CD14-positive monocyte (primary cell): ENCODE measurements around the gene SCGB1C1. TPM values are rescaled to one million over a fixed set of nuclear protein-coding genes. Genes with fewer than 3 reads are reported as not detected.
A peak's percentile ranks its signal among the peaks of the same experiment; 100 is the strongest.

ENCODE experiments used
- DNase-seq, 3 donors: peaks; one replicate each; pipeline ENCODE4 v3.0.0-alpha.2; 2011 to 2022
- H2AFZ ChIP-seq: 2 replicates; pipeline ENCODE4 v1.6.0; 2012; ENCODE audit warnings: mild to moderate bottlenecking, low read depth, low read length, inconsistent platforms; ENCODE audit not compliant: insufficient read depth, poor library complexity, severe bottlenecking
- H3K27ac ChIP-seq, 2 donors: 1 replicate in 1 of 2; 2 replicates in 1 of 2; pipeline ENCODE4 v1.5.1; 2012 to 2013; ENCODE audit warnings: low read length in 2 of 2, control low read depth in 1 of 2, inconsistent platforms in 1 of 2, low read depth in 1 of 2, mild to moderate bottlenecking in 1 of 2
- H3K27me3 ChIP-seq, 2 donors: one replicate each; pipeline versions ENCODE4 v1.6.0 to v1.6.1; 2011 to 2013; ENCODE audit warnings: low read length in 2 of 2; ENCODE audit not compliant: control insufficient read depth in 2 of 2, insufficient read depth in 2 of 2
- H3K36me3 ChIP-seq, 2 donors: replicated peaks in 1 of 2; 1 replicate in 1 of 2; 2 replicates in 1 of 2; pipeline versions ENCODE4 v1.5.1 to v1.6.1; 2012 to 2013; ENCODE audit warnings: low read length in 2 of 2, control low read depth in 1 of 2, inconsistent platforms in 1 of 2, mild to moderate bottlenecking in 1 of 2; ENCODE audit not compliant: insufficient read depth in 2 of 2, control insufficient read depth in 1 of 2
- H3K4me1 ChIP-seq, 2 donors: 1 replicate in 1 of 2; 2 replicates in 1 of 2; pipeline versions ENCODE4 v1.5.1 to v1.6.1; 2012 to 2013; ENCODE audit warnings: low read length in 2 of 2, control low read depth in 1 of 2, inconsistent platforms in 1 of 2, mild to moderate bottlenecking in 1 of 2, moderate library complexity in 1 of 2; ENCODE audit not compliant: insufficient read depth in 2 of 2, control insufficient read depth in 1 of 2
- H3K4me2 ChIP-seq: replicated peaks from 2 replicates; pipeline ENCODE3; 2012; ENCODE audit warnings: low read length, moderate library complexity, mild to moderate bottlenecking; ENCODE audit not compliant: poor library complexity, severe bottlenecking; ENCODE audit errors: extremely low read depth
- H3K4me3 ChIP-seq, 3 experiments: fragments of 200-600 bp in 1 of 3; sonication (generic) in 1 of 3; replicated peaks in 1 of 3; 1 replicate in 2 of 3; 2 replicates in 1 of 3; pipeline ENCODE4 v1.5.1; 2011 to 2013; ENCODE audit warnings: low read length in 3 of 3, mild to moderate bottlenecking in 3 of 3, control low read depth in 2 of 3, low read depth in 2 of 3, inconsistent platforms in 1 of 3, moderate library complexity in 1 of 3
- H3K79me2 ChIP-seq: 2 replicates; pipeline ENCODE4 v1.6.0; 2012; ENCODE audit warnings: mild to moderate bottlenecking, control low read depth, inconsistent platforms, low read length, moderate library complexity; ENCODE audit not compliant: insufficient read depth
- H3K9ac ChIP-seq: 2 replicates; pipeline ENCODE4 v1.6.0; 2017; ENCODE audit warnings: low read length, mild to moderate bottlenecking; ENCODE audit not compliant: insufficient read depth, poor library complexity, severe bottlenecking
- H3K9me3 ChIP-seq, 2 donors: replicated peaks in 1 of 2; 1 replicate in 1 of 2; 2 replicates in 1 of 2; pipeline versions ENCODE4 v1.5.1 to v1.6.1; 2012 to 2013; ENCODE audit warnings: low read length in 2 of 2, control low read depth in 1 of 2; ENCODE audit not compliant: control insufficient read depth in 1 of 2, insufficient read depth in 1 of 2
- H4K20me1 ChIP-seq: 2 replicates; pipeline ENCODE4 v1.6.0; 2012; ENCODE audit warnings: mild to moderate bottlenecking, low read length, control low read depth, moderate library complexity; ENCODE audit not compliant: insufficient read depth
- H3K27ac Mint-ChIP-seq, 7 donors: one replicate each; pipeline ENCODE4 v1.8.0; 2020; ENCODE audit warnings: mild to moderate bottlenecking in 7 of 7, mixed read lengths in 7 of 7, moderate library complexity in 6 of 7, inconsistent platforms in 2 of 7
- H3K27me3 Mint-ChIP-seq, 3 donors: one replicate each; pipeline ENCODE4 v1.8.0; 2021 to 2022; ENCODE audit warnings: low read depth in 3 of 3, mild to moderate bottlenecking in 3 of 3, mixed read lengths in 3 of 3, moderate library complexity in 3 of 3, inconsistent platforms in 1 of 3
- H3K36me3 Mint-ChIP-seq, 2 donors: one replicate each; pipeline ENCODE4 v1.8.0; 2020; ENCODE audit warnings: mixed read lengths in 2 of 2, inconsistent platforms in 1 of 2, mild to moderate bottlenecking in 1 of 2
- H3K4me1 Mint-ChIP-seq: one replicate; pipeline ENCODE4 v1.8.0; 2020; ENCODE audit warnings: mild to moderate bottlenecking, mixed read lengths
- H3K4me3 Mint-ChIP-seq, 2 donors: one replicate each; pipeline ENCODE4 v1.8.0; 2020; ENCODE audit warnings: mild to moderate bottlenecking in 2 of 2, mixed read lengths in 2 of 2, moderate library complexity in 1 of 2
- H3K9me3 Mint-ChIP-seq, 7 donors: one replicate each; pipeline ENCODE4 v1.8.0; 2020 to 2022; ENCODE audit warnings: mixed read lengths in 7 of 7, mild to moderate bottlenecking in 6 of 7, moderate library complexity in 6 of 7, inconsistent platforms in 2 of 7
- CTCF ChIP-seq: fragments of 200-600 bp; IDR thresholded peaks from one replicate; pipeline ENCODE4 v1.8.0; 2022; ENCODE audit warnings: antibody characterized with exemption, mild to moderate bottlenecking
- WGBS: methylation state at CpG from one replicate; pipeline ENCODE4 v1.1.5; 2013; ENCODE audit warnings: missing lambda C conversion rate; ENCODE audit not compliant: insufficient coverage; 5-methylcytosine and 5-hydroxymethylcytosine counted together
- intact Hi-C, 2 donors: fragments of 100-400 bp; cut with micrococcal nuclease; formaldehyde crosslinking; loops; one replicate each; pipeline versions ENCODE4 v1.15.0 to v1.15.1; 2023
- polyA plus RNA-seq, 3 donors: library from polyadenylated mRNA; depleted of rRNA in 1 of 3; unstranded in 2 of 3; stranded (reverse) in 1 of 3; fragments of 300-500 nt in 2 of 3; fragments of >200 nt in 1 of 3; fragmentation: Illumina TruSeq in 2 of 3; gene quantifications; 1 replicate in 2 of 3; 2 replicates in 1 of 3; pipeline ENCODE4 v1.2.3, GENCODE V29; 2012 to 2021

SCGB1C1 gene
- polyA plus RNA-seq, 3 donors, result not detected

- H3K9me3 ChIP-seq, result no peaks in the 10 kb centered on the region
- no peak overlapping the region for H3K27ac Mint-ChIP-seq
- peaks cover 53% of the 10 kb centered on the region for H4K20me1 ChIP-seq
- intact Hi-C loops, result no loop called here
- no peak overlapping the region for H3K4me3 ChIP-seq
- WGBS, result 93% methylated on average over 6 of the region's 7 CpGs
- H3K4me1 ChIP-seq, result peaks cover 13 to 18% of the 10 kb centered on the region in 2 donors
- H3K36me3 ChIP-seq, result peaks cover 65 to 69% of the 10 kb centered on the region in 2 donors
- peaks cover 22% of the 10 kb centered on the region for H3K4me1 Mint-ChIP-seq
- H3K27me3 ChIP-seq, result no peaks in the 10 kb centered on the region
- H3K9me3 Mint-ChIP-seq, result no peaks in the 10 kb centered on the region
- H2AFZ ChIP-seq, result no peak overlapping the region
- H3K27me3 Mint-ChIP-seq, result peaks cover 0 to 2% (median 2%) of the 10 kb centered on the region in 3 donors
- no peak overlapping the region for H3K4me3 Mint-ChIP-seq
- no peak overlapping the region for H3K9ac ChIP-seq
- no peak for DNase-seq
- H3K4me2 ChIP-seq, result no peak overlapping the region
- H3K36me3 Mint-ChIP-seq, result peaks cover 61 to 74% of the 10 kb centered on the region in 2 donors
- H3K27ac ChIP-seq, result no peak overlapping the region
- TF ChIP-seq CTCF, result no peak
- peaks cover 19% of the 10 kb centered on the region for H3K79me2 ChIP-seq
Measured at GRCh38 chr11:214083-214482, 21.2 kb downstream of the SCGB1C1 start.

GRCh38 chr11:215581-216037 is 22.7 kb downstream of the SCGB1C1 start:
- H3K9ac ChIP-seq, result no peak overlapping the region
- 83% methylated on average over 2 of the region's 4 CpGs for WGBS

More at GRCh38 chr11:215581-216037, 22.7 kb downstream of the SCGB1C1 start:
- Histone ChIP-seq H3K9me3 (no peaks in the 10 kb centered on the region), H3K4me1 (peaks cover 0 to 3% of the 10 kb centered on the region in 2 donors), H3K36me3 (peaks cover 54 to 58% of the 10 kb centered on the region in 2 donors), H2AFZ (no peak overlapping the region), H3K27ac (no peak overlapping the region), H4K20me1 (peaks cover 37% of the 10 kb centered on the region), H3K4me2 (no peak overlapping the region), H3K27me3 (no peaks in the 10 kb centered on the region), H3K79me2 (peaks cover 3% of the 10 kb centered on the region), H3K4me3 (no peak overlapping the region)
- TF ChIP-seq CTCF, result no peak
- H3K4me3 Mint-ChIP-seq, result no peak overlapping the region
- H3K9me3 Mint-ChIP-seq, result no peaks in the 10 kb centered on the region
- intact Hi-C loops, result no loop called here
- DNase-seq, result no peak
- H3K27me3 Mint-ChIP-seq, result peaks cover 0 to 2% (median 2%) of the 10 kb centered on the region in 3 donors
- peaks cover 53 to 61% of the 10 kb centered on the region in 2 donors for H3K36me3 Mint-ChIP-seq
- H3K27ac Mint-ChIP-seq, result peak overlapping the region in 2 of 7 donors; percentile 38 to 69
- peaks cover 8% of the 10 kb centered on the region for H3K4me1 Mint-ChIP-seq
